HEK293 (cell line): ENCODE measurements around the gene DHX16.

Experiments
- CTCF ChIA-PET: fragments of 350-600 bp; formaldehyde crosslinking; extraction: SDS; loops from one replicate; lab custom pipeline; 2021; ENCODE audit warnings: antibody characterized with exemption; lab: Yijun Ruan, JAX
- POLR2A ChIA-PET: fragments of 300-600 bp; formaldehyde crosslinking; extraction: SDS; loops from one replicate; lab custom pipeline; 2020; ENCODE audit warnings: antibody characterized with exemption, inconsistent platforms; lab: Yijun Ruan, JAX
- H3K27ac ChIP-seq: fragments of 200-500 bp; sonication (Bioruptor generic); 2 replicates; pipeline ENCODE4 v1.5.1; 2014; ENCODE audit warnings: low read depth, low read length, control low read depth, inconsistent platforms; ENCODE audit errors: extremely low read depth
- H3K36me3 ChIP-seq, 2 experiments: fragments of 200-500 bp in 1 of 2; sonication (Bioruptor generic) in 1 of 2; 1 replicate in 1 of 2; 2 replicates in 1 of 2; pipeline ENCODE4 v1.5.1; 2014 to 2017; ENCODE audit warnings: inconsistent platforms in 2 of 2, low read length in 2 of 2; ENCODE audit not compliant: control insufficient read depth in 2 of 2, insufficient read depth in 1 of 2
- H3K4me1 ChIP-seq: fragments of 200-500 bp; sonication (Bioruptor generic); 2 replicates; pipeline ENCODE4 v1.5.1; 2014; ENCODE audit warnings: mild to moderate bottlenecking, low read length, inconsistent platforms; ENCODE audit not compliant: control insufficient read depth, insufficient read depth
- H3K4me3 ChIP-seq: 2 replicates; pipeline ENCODE4 v1.5.1; 2011; ENCODE audit warnings: low read depth, mild to moderate bottlenecking, control low read depth, low read length, moderate library complexity
- H3K9me3 ChIP-seq: fragments of 200-500 bp; sonication (Bioruptor generic); 2 replicates; pipeline ENCODE4 v1.5.1; 2014; ENCODE audit warnings: low read depth, low read length, inconsistent platforms; ENCODE audit not compliant: control insufficient read depth, insufficient read depth
- GFI1B ChIP-seq: fragments of 450-650 bp; formaldehyde crosslinking; IDR thresholded peaks from 2 replicates; pipeline ENCODE4 v1.5.1; 2016; ENCODE audit warnings: missing biosample characterization, missing genetic modification characterization
- KLF1 ChIP-seq: fragments of 450-650 bp; formaldehyde crosslinking; IDR thresholded peaks from 2 replicates; pipeline ENCODE4 v1.5.1; 2016; ENCODE audit warnings: missing biosample characterization, missing genetic modification characterization
- SETDB1 ChIP-seq: IDR thresholded peaks from one replicate; pipeline ENCODE4 v1.6.1; 2017; ENCODE audit warnings: mild to moderate bottlenecking, low read length, moderate library complexity, mixed read lengths; ENCODE audit not compliant: insufficient read length
- SP2 ChIP-seq: fragments of 450-650 bp; formaldehyde crosslinking; IDR thresholded peaks from 2 replicates; pipeline ENCODE4 v1.5.1; 2016; ENCODE audit warnings: missing biosample characterization, missing genetic modification characterization
- ZFHX2 ChIP-seq: fragments of 450-650 bp; formaldehyde crosslinking; conservative IDR thresholded peaks from 2 replicates; pipeline ENCODE4 v1.5.1; 2016; ENCODE audit warnings: missing biosample characterization, missing genetic modification characterization
- ZFP69B ChIP-seq: fragments of 450-650 bp; formaldehyde crosslinking; IDR thresholded peaks from 2 replicates; pipeline ENCODE4 v1.5.1; 2016; ENCODE audit warnings: missing biosample characterization, missing genetic modification characterization
- ZNF121 ChIP-seq: fragments of 450-650 bp; formaldehyde crosslinking; IDR thresholded peaks from 2 replicates; pipeline ENCODE4 v1.5.1; 2016; ENCODE audit warnings: missing biosample characterization, missing genetic modification characterization
- ZNF133 ChIP-seq: fragments of 450-650 bp; formaldehyde crosslinking; IDR thresholded peaks from 2 replicates; pipeline ENCODE4 v1.5.1; 2016; ENCODE audit warnings: missing biosample characterization, missing genetic modification characterization
- ZNF146 ChIP-seq: fragments of 450-650 bp; formaldehyde crosslinking; IDR thresholded peaks from 2 replicates; pipeline ENCODE4 v1.5.1; 2016; ENCODE audit warnings: missing biosample characterization, missing genetic modification characterization
- ZNF24 ChIP-seq: fragments of 450-650 bp; formaldehyde crosslinking; IDR thresholded peaks from 2 replicates; pipeline ENCODE4 v1.5.1; 2016; ENCODE audit warnings: missing biosample characterization, missing genetic modification characterization
- ZNF391 ChIP-seq: fragments of 450-650 bp; formaldehyde crosslinking; IDR thresholded peaks from 2 replicates; pipeline ENCODE4 v1.5.1; 2016; ENCODE audit warnings: low read depth, missing biosample characterization, missing genetic modification characterization, borderline replicate concordance
- ZNF544 ChIP-seq: fragments of 450-650 bp; formaldehyde crosslinking; IDR thresholded peaks from 2 replicates; pipeline ENCODE4 v1.5.0; 2017; ENCODE audit warnings: missing biosample characterization, missing genetic modification characterization
- TF ChIP-seq, protein P1 (sequence below): fragments of 450-650 bp; formaldehyde crosslinking; IDR thresholded peaks from 2 replicates; pipeline ENCODE4 v1.5.1; 2016; ENCODE audit warnings: missing biosample characterization, missing genetic modification characterization
- TF ChIP-seq, protein P2 (sequence below): fragments of 450-650 bp; formaldehyde crosslinking; IDR thresholded peaks from 2 replicates; pipeline ENCODE4 v1.5.1; 2016; ENCODE audit warnings: missing biosample characterization, missing genetic modification characterization
- TF ChIP-seq, protein P3 (sequence below): fragments of 450-650 bp; formaldehyde crosslinking; conservative IDR thresholded peaks from 2 replicates; pipeline ENCODE4 v1.5.1; 2016; ENCODE audit warnings: low read depth, missing biosample characterization, missing genetic modification characterization
- TF ChIP-seq, protein P4 (sequence below): fragments of 450-650 bp; formaldehyde crosslinking; conservative IDR thresholded peaks from 2 replicates; pipeline ENCODE4 v1.5.1; 2016; ENCODE audit warnings: low read depth, missing biosample characterization, missing genetic modification characterization
- TF ChIP-seq, protein P5 (sequence below): fragments of 450-650 bp; formaldehyde crosslinking; IDR thresholded peaks from 2 replicates; pipeline ENCODE4 v1.5.1; 2017; ENCODE audit warnings: missing biosample characterization, mild to moderate bottlenecking, missing genetic modification characterization, moderate library complexity

Gene DHX16

DNA sequence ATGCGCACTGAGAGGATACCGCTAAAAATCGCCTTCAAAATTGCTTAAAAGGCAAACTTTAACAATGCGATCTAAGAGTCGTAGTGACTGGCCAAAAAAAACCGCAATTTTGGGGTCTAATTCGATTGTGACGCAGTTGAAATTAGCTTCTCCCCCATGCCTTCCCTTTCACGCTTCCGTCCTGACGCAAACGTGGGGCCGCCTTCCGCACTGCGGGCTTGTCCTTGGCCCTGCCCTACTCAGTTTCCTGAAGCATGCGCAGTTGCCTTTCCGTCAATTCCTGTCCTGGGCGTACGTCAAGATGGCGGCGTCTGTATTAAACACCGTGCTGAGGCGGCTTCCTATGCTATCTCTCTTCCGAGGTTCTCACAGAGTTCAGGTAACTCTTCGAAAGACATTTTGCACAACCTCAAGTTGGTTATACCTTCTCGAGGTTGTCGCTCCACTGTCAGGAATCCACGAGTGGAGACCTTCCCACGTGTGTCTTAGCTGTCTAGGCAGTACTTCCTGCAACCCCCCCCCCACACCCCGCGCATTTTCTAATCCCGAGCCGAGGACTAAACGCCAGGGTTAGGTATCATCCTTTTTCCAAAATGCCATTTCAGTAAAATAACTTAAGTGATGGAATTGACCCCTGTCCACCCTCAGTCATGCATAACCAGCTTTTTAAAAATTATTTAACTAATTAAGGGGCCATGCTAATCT lies 55.1 kb downstream of the DHX16 start, which contains the start of gene MRPS18B (continued):
- TF ChIP-seq, protein P1, sequence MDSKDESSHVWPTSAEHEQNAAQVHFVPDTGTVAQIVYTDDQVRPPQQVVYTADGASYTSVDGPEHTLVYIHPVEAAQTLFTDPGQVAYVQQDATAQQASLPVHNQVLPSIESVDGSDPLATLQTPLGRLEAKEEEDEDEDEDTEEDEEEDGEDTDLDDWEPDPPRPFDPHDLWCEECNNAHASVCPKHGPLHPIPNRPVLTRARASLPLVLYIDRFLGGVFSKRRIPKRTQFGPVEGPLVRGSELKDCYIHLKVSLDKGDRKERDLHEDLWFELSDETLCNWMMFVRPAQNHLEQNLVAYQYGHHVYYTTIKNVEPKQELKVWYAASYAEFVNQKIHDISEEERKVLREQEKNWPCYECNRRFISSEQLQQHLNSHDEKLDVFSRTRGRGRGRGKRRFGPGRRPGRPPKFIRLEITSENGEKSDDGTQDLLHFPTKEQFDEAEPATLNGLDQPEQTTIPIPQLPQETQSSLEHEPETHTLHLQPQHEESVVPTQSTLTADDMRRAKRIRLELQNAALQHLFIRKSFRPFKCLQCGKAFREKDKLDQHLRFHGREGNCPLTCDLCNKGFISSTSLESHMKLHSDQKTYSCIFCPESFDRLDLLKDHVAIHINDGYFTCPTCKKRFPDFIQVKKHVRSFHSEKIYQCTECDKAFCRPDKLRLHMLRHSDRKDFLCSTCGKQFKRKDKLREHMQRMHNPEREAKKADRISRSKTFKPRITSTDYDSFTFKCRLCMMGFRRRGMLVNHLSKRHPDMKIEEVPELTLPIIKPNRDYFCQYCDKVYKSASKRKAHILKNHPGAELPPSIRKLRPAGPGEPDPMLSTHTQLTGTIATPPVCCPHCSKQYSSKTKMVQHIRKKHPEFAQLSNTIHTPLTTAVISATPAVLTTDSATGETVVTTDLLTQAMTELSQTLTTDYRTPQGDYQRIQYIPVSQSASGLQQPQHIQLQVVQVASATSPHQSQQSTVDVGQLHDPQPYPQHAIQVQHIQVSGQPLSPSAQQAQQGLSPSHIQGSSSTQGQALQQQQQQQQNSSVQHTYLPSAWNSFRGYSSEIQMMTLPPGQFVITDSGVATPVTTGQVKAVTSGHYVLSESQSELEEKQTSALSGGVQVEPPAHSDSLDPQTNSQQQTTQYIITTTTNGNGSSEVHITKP (tag by site-specific recombination), result peak; percentile 82
- TF ChIP-seq, protein P2, sequence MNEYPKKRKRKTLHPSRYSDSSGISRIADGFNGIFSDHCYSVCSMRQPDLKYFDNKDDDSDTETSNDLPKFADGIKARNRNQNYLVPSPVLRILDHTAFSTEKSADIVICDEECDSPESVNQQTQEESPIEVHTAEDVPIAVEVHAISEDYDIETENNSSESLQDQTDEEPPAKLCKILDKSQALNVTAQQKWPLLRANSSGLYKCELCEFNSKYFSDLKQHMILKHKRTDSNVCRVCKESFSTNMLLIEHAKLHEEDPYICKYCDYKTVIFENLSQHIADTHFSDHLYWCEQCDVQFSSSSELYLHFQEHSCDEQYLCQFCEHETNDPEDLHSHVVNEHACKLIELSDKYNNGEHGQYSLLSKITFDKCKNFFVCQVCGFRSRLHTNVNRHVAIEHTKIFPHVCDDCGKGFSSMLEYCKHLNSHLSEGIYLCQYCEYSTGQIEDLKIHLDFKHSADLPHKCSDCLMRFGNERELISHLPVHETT (tag by site-specific recombination), result no peak; the same call in 1 of the 2 replicates
- TF ChIP-seq, protein P3, sequence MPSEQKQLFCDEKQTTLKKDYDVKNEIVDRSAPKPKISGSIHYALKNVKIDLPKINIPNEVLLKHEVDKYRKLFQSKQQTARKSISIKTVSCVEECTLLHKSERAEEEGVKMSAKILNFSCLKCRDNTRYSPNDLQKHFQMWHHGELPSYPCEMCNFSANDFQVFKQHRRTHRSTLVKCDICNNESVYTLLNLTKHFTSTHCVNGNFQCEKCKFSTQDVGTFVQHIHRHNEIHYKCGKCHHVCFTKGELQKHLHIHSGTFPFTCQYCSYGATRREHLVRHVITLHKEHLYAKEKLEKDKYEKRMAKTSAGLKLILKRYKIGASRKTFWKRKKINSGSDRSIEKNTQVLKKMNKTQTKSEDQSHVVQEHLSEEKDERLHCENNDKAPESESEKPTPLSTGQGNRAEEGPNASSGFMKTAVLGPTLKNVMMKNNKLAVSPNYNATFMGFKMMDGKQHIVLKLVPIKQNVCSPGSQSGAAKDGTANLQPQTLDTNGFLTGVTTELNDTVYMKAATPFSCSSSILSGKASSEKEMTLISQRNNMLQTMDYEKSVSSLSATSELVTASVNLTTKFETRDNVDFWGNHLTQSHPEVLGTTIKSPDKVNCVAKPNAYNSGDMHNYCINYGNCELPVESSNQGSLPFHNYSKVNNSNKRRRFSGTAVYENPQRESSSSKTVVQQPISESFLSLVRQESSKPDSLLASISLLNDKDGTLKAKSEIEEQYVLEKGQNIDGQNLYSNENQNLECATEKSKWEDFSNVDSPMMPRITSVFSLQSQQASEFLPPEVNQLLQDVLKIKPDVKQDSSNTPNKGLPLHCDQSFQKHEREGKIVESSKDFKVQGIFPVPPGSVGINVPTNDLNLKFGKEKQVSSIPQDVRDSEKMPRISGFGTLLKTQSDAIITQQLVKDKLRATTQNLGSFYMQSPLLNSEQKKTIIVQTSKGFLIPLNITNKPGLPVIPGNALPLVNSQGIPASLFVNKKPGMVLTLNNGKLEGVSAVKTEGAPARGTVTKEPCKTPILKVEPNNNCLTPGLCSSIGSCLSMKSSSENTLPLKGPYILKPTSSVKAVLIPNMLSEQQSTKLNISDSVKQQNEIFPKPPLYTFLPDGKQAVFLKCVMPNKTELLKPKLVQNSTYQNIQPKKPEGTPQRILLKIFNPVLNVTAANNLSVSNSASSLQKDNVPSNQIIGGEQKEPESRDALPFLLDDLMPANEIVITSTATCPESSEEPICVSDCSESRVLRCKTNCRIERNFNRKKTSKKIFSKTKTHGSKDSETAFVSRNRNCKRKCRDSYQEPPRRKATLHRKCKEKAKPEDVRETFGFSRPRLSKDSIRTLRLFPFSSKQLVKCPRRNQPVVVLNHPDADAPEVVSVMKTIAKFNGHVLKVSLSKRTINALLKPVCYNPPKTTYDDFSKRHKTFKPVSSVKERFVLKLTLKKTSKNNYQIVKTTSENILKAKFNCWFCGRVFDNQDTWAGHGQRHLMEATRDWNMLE, result peak; percentile 64; the same call in 1 of the 2 replicates
- TF ChIP-seq, protein P4, sequence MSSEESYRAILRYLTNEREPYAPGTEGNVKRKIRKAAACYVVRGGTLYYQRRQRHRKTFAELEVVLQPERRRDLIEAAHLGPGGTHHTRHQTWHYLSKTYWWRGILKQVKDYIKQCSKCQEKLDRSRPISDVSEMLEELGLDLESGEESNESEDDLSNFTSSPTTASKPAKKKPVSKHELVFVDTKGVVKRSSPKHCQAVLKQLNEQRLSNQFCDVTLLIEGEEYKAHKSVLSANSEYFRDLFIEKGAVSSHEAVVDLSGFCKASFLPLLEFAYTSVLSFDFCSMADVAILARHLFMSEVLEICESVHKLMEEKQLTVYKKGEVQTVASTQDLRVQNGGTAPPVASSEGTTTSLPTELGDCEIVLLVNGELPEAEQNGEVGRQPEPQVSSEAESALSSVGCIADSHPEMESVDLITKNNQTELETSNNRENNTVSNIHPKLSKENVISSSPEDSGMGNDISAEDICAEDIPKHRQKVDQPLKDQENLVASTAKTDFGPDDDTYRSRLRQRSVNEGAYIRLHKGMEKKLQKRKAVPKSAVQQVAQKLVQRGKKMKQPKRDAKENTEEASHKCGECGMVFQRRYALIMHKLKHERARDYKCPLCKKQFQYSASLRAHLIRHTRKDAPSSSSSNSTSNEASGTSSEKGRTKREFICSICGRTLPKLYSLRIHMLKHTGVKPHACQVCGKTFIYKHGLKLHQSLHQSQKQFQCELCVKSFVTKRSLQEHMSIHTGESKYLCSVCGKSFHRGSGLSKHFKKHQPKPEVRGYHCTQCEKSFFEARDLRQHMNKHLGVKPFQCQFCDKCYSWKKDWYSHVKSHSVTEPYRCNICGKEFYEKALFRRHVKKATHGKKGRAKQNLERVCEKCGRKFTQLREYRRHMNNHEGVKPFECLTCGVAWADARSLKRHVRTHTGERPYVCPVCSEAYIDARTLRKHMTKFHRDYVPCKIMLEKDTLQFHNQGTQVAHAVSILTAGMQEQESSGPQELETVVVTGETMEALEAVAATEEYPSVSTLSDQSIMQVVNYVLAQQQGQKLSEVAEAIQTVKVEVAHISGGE (tag by site-specific recombination), result peak; percentile 61; the same call in 1 of the 2 replicates
- TF ChIP-seq ZNF391 (tag by site-specific recombination), result peak; percentile 27; the same call in 1 of the 2 replicates
- 0 out of 2 replicates have a peak, but pooled peaks have one; percentile 8 for TF ChIP-seq ZFHX2 (tag by site-specific recombination)
- no peak for TF ChIP-seq ZNF544 (tag by site-specific recombination)

DNA sequence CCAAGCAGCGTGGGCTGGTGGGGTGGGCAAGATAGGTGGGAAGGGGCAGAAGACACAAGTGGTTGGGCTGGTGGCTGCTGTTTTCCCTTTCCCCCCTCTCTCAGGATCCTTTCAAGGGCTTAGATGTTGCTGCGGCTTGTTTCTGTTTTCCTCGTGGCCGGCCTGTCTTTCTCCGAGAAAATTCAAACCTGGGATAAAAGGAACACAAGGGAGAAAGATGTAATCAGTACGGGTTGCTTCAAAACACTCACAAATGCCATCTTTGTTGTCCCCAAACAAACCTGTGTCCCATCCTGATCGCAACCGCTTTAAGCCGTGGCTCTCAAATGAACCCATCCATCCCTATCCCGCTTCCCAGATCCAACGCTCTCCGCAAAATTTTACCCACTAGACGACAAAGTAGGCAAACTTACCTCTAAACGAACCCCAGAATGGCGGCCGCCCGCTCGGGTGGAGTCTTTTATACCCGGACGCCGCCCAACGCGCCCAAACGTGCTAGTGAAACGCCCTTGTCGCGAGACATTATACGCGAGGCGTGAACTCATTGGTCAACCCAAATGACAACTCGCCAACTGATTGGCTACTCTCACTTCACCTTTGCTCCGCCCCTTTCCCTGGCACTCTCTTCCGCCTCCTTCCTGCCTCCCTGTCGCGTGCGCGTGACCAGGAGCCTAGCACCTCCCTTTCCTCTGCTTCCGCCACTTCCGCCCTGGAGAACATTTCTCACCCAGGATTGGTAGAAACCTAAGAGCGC lies 55.8 kb downstream of the DHX16 start, which contains the start of gene PPP1R10:
TSS of gene PPP1R10 (minus strand) at position 433 of the 754 bp plus-strand sequence. CDS start 7,299 bp downstream, outside the sequence.
- H3K4me1 ChIP-seq, result peaks cover 18% of the 10 kb centered on the region
- POLR2A ChIA-PET, result interaction anchor here (0.5 to 1.9 kb wide), 15 partner anchors 10 to 542 kb away, joined by 3 to 11 read pairs (median 4); partner anchors contain the start of genes ATAT1, C6orf136, GNL1 and IER3
- no peaks in the 10 kb centered on the region for H3K9me3 ChIP-seq
- peak within 1 kb of the TSS; percentile 91 for H3K4me3 ChIP-seq
- peak within 1 kb of the TSS; percentile 88 for H3K27ac ChIP-seq
- CTCF ChIA-PET, result interaction anchor here (0.5 to 2.0 kb wide), 7 partner anchors 12 to 404 kb away, joined by 3 to 9 read pairs (median 4); partner anchors contain the start of gene TRIM26
- peaks cover 18 to 43% of the 10 kb centered on the region in 2 experiments; a peak in 2 of 3 replicates for H3K36me3 ChIP-seq
- TF ChIP-seq GFI1B (tag by site-specific recombination), result peak; percentile 50; the same call in 1 of the 2 replicates
- TF ChIP-seq SETDB1, result no peak
- TF ChIP-seq ZNF24 (tag by site-specific recombination), result peak; percentile 48; the same call in 1 of the 2 replicates
- 0 out of 2 replicates have a peak, but pooled peaks have one; percentile 23 for TF ChIP-seq ZNF121 (tag by site-specific recombination)
- TF ChIP-seq SP2, result peak; percentile 100
- TF ChIP-seq ZFP69B, result peak; percentile 45; the same call in 1 of the 2 replicates
- peak; percentile 52 for TF ChIP-seq ZNF146 (tag by site-specific recombination)
- TF ChIP-seq, protein P5, sequence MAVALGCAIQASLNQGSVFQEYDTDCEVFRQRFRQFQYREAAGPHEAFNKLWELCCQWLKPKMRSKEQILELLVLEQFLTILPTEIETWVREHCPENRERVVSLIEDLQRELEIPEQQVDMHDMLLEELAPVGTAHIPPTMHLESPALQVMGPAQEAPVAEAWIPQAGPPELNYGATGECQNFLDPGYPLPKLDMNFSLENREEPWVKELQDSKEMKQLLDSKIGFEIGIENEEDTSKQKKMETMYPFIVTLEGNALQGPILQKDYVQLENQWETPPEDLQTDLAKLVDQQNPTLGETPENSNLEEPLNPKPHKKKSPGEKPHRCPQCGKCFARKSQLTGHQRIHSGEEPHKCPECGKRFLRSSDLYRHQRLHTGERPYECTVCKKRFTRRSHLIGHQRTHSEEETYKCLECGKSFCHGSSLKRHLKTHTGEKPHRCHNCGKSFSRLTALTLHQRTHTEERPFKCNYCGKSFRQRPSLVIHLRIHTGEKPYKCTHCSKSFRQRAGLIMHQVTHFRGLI (tag by site-specific recombination), result peak; percentile 85
- TF ChIP-seq ZNF133 (tag by site-specific recombination), result no peak
- TF ChIP-seq KLF1 (tag by site-specific recombination), result peak; percentile 99
